Hepatocyte (in vitro differentiated cells): ENCODE measurements around the gene CLASP2. TPM values are rescaled to one million over a fixed set of nuclear protein-coding genes. Genes with fewer than 3 reads are reported as not detected.
A peak's percentile ranks its signal among the peaks of the same experiment; 100 is the strongest.

ENCODE experiments used
- DNase-seq: peaks from one replicate; pipeline ENCODE4 v3.0.0-alpha.2; 2016; ENCODE audit warnings: low spot score
- H2AFZ ChIP-seq: fragments of 200-600 bp; sonication (generic); 2 replicates; pipeline ENCODE4 v1.6.0; 2016; ENCODE audit warnings: antibody characterized with exemption, mild to moderate bottlenecking
- H3K27ac ChIP-seq: fragments of 200-600 bp; sonication (generic); 2 replicates; pipeline ENCODE4 v1.5.1; 2016; ENCODE audit warnings: mild to moderate bottlenecking
- H3K27me3 ChIP-seq: fragments of 200-600 bp; sonication (generic); 2 replicates; pipeline ENCODE4 v1.6.1; 2016
- H3K36me3 ChIP-seq: fragments of 200-600 bp; sonication (generic); replicated peaks from 2 replicates; pipeline ENCODE4 v1.5.1; 2016; ENCODE audit warnings: low read depth; ENCODE audit not compliant: insufficient read depth
- H3K4me1 ChIP-seq: fragments of 200-600 bp; sonication (generic); 2 replicates; pipeline ENCODE4 v1.5.1; 2016; ENCODE audit warnings: mild to moderate bottlenecking, moderate library complexity; ENCODE audit not compliant: insufficient read depth
- H3K4me2 ChIP-seq: fragments of 200-600 bp; sonication (generic); 2 replicates; pipeline ENCODE4 v1.6.0; 2016
- H3K4me3 ChIP-seq: fragments of 200-600 bp; sonication (generic); 2 replicates; pipeline ENCODE4 v1.5.1; 2016; ENCODE audit warnings: mild to moderate bottlenecking
- H3K79me2 ChIP-seq: fragments of 200-600 bp; sonication (generic); 2 replicates; pipeline ENCODE4 v1.6.0; 2017; ENCODE audit warnings: mild to moderate bottlenecking
- H3K9me2 ChIP-seq: fragments of 200-600 bp; sonication (generic); replicated peaks from 2 replicates; pipeline ENCODE4 v1.6.0; 2017; ENCODE audit warnings: mild to moderate bottlenecking; ENCODE audit not compliant: insufficient read depth
- H3K9me3 ChIP-seq: fragments of 200-600 bp; sonication (generic); 2 replicates; pipeline ENCODE4 v1.5.1; 2016; ENCODE audit warnings: low read depth, mild to moderate bottlenecking
- H4K20me1 ChIP-seq: fragments of 200-600 bp; sonication (generic); 2 replicates; pipeline ENCODE4 v1.6.0; 2016; ENCODE audit warnings: mild to moderate bottlenecking; ENCODE audit not compliant: insufficient read depth, poor library complexity, severe bottlenecking
- EZH2 ChIP-seq: fragments of 200-600 bp; sonication (generic); IDR thresholded peaks from 2 replicates; pipeline ENCODE4 v1.6.1; 2016; ENCODE audit warnings: antibody characterized with exemption, mild to moderate bottlenecking, borderline replicate concordance
- EZH2phosphoT487 ChIP-seq: fragments of 200-600 bp; sonication (generic); IDR thresholded peaks from one replicate; pipeline ENCODE4 v1.6.1; 2018; ENCODE audit warnings: antibody characterized with exemption, mild to moderate bottlenecking, low read depth, moderate library complexity; ENCODE audit not compliant: unreplicated experiment, severe bottlenecking
- WGBS: methylation state at CpG from one replicate; pipeline ENCODE4 v1.1.6; 2016; ENCODE audit warnings: low lambda C conversion rate; ENCODE audit errors: missing lambda C conversion rate; 5-methylcytosine and 5-hydroxymethylcytosine counted together
- polyA plus RNA-seq: library from polyadenylated mRNA; unstranded; fragments of >200 nt; fragmentation: Nextera tagmentation; extraction: Ambion mirVana; gene quantifications from 2 replicates; pipeline ENCODE4 v1.2.1, GENCODE V29; 2016
- total RNA-seq: library from RNA; depleted of rRNA; stranded (reverse); fragments of >200 nt; gene quantifications from 2 replicates; pipeline ENCODE4 v1.2.3, GENCODE V29; 2014
- TF ChIP-seq, protein P1 (sequence below): fragments of 200-600 bp; sonication (generic); IDR thresholded peaks from 2 replicates; pipeline ENCODE4 v1.5.1; 2016; ENCODE audit warnings: antibody characterized with exemption, mild to moderate bottlenecking; ENCODE audit not compliant: poor library complexity

The CLASP2 gene
- total and polyA plus RNA-seq, 2 experiments from 2014 or later, result 12.0 to 34.5 TPM

- 18% methylated on average over 7 of the region's 7 CpGs for WGBS
- H3K27ac ChIP-seq, result peak overlapping the region; percentile 100
- H3K9me3 ChIP-seq, result no peaks in the 10 kb centered on the region
- no peaks in the 10 kb centered on the region for H4K20me1 ChIP-seq
- H3K9me2 ChIP-seq, result no peaks in the 10 kb centered on the region
- no peaks in the 10 kb centered on the region for H3K27me3 ChIP-seq
- TF ChIP-seq EZH2phosphoT487 (no peak), EZH2 (no peak)
- TF ChIP-seq, protein P1, sequence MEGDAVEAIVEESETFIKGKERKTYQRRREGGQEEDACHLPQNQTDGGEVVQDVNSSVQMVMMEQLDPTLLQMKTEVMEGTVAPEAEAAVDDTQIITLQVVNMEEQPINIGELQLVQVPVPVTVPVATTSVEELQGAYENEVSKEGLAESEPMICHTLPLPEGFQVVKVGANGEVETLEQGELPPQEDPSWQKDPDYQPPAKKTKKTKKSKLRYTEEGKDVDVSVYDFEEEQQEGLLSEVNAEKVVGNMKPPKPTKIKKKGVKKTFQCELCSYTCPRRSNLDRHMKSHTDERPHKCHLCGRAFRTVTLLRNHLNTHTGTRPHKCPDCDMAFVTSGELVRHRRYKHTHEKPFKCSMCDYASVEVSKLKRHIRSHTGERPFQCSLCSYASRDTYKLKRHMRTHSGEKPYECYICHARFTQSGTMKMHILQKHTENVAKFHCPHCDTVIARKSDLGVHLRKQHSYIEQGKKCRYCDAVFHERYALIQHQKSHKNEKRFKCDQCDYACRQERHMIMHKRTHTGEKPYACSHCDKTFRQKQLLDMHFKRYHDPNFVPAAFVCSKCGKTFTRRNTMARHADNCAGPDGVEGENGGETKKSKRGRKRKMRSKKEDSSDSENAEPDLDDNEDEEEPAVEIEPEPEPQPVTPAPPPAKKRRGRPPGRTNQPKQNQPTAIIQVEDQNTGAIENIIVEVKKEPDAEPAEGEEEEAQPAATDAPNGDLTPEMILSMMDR, result no peak
- H3K79me2 ChIP-seq, result peaks cover 33% of the 10 kb centered on the region
- no peak for DNase-seq
- H3K4me2 ChIP-seq, result peak overlapping the region; percentile 95
- H3K4me1 ChIP-seq, result peaks cover 8% of the 10 kb centered on the region
- no peaks in the 10 kb centered on the region for H3K36me3 ChIP-seq
- H2AFZ ChIP-seq, result peak overlapping the region; percentile 96
- peak overlapping the region; percentile 97 for H3K4me3 ChIP-seq
Measured at GRCh38 chr3:33718595-33718907, 497 bp upstream of the CLASP2 start.

DNA sequence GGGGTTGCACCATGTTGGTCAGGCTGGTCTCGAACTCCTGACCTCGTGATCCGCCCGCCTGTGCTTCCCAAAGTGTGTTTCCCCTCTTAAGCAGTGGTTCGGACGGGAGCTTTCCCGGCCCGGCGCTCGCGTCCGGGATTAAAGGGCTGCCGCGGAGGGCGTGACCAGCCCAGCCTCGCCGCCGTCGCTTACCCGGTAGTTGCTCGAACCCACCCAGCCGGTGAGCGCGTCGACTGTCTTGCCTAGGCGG, 513 bp downstream of the CLASP2 start:
- Histone ChIP-seq H3K4me1 (peaks cover 8% of the 10 kb centered on the region), H3K27ac (peak overlapping the region; percentile 100), H3K36me3 (no peaks in the 10 kb centered on the region), H2AFZ (peak overlapping the region; percentile 96), H3K9me2 (no peaks in the 10 kb centered on the region), H4K20me1 (no peaks in the 10 kb centered on the region), H3K4me2 (peak overlapping the region; percentile 95), H3K9me3 (no peaks in the 10 kb centered on the region), H3K27me3 (no peaks in the 10 kb centered on the region), H3K79me2 (peaks cover 42% of the 10 kb centered on the region), H3K4me3 (peak overlapping the region; percentile 97)
- under 1% methylated on average over 22 of the region's 26 CpGs for WGBS
- peak; percentile 85 for DNase-seq
- TF ChIP-seq, protein P1, result no peak
- no peak for TF ChIP-seq EZH2
- TF ChIP-seq EZH2phosphoT487, result no peak

DNA sequence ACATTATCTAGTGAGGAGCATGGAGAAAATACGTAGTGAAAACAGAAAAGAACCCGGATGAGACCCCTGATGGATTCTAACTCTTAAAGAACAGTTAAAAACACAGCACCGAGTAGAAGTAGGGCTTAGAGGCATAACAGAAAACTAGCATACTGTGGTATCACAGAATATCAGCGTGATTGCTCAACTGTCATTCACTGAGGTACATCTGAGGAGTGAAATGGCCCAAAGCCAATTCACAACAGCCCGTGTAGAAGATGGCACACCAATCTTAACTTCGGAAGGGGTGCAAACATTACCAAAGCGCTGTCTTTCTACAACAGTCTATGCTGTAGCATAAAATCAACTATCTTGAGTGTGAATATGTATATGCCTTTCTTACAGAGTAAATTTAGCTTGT, 1.8 kb downstream of the CLASP2 start:
- H2AFZ ChIP-seq, result no peak overlapping the region
- no peaks in the 10 kb centered on the region for H3K9me2 ChIP-seq
- no peaks in the 10 kb centered on the region for H4K20me1 ChIP-seq
- H3K4me3 ChIP-seq, result peak overlapping the region; percentile 97
- H3K9me3 ChIP-seq, result no peaks in the 10 kb centered on the region
- no peaks in the 10 kb centered on the region for H3K36me3 ChIP-seq
- no peak for DNase-seq
- peaks cover 55% of the 10 kb centered on the region for H3K79me2 ChIP-seq
- peaks cover 8% of the 10 kb centered on the region for H3K4me1 ChIP-seq
- H3K27ac ChIP-seq, result peak overlapping the region; percentile 100
- WGBS, result 68% methylated on average over 7 of the region's 7 CpGs
- TF ChIP-seq EZH2, result no peak
- TF ChIP-seq, protein P1, result no peak
- no peak for TF ChIP-seq EZH2phosphoT487
- H3K4me2 ChIP-seq, result peak overlapping the region; percentile 95
- no peaks in the 10 kb centered on the region for H3K27me3 ChIP-seq

- Histone ChIP-seq H3K27me3 (no peaks in the 10 kb centered on the region), H3K4me1 (peaks cover 3% of the 10 kb centered on the region), H3K9me2 (no peaks in the 10 kb centered on the region), H3K4me3 (no peak overlapping the region), H3K36me3 (no peaks in the 10 kb centered on the region), H3K79me2 (peaks cover 97% of the 10 kb centered on the region), H2AFZ (no peak overlapping the region), H3K9me3 (no peaks in the 10 kb centered on the region), H3K27ac (no peak overlapping the region), H4K20me1 (peaks cover 3% of the 10 kb centered on the region), H3K4me2 (no peak overlapping the region)
- WGBS, result 96% methylated on average over 3 of the region's 3 CpGs
- DNase-seq, result no peak
- TF ChIP-seq, protein P1, result no peak
- TF ChIP-seq EZH2 (no peak), EZH2phosphoT487 (no peak)
Measured at GRCh38 chr3:33711100-33711499, 7.0 kb downstream of the CLASP2 start.
